Mucosa of rectum (tissue), 2 donors: Measurements from ENCODE around the gene EIF2D.
A peak's percentile ranks its signal among the peaks of the same experiment; 100 is the strongest.

Experiments used
- H3K27ac ChIP-seq, 2 donors: one replicate each; pipeline ENCODE4 v1.7.0; 2013; ENCODE audit warnings: inconsistent platforms in 2 of 2, low read depth in 2 of 2, low read length in 2 of 2
- H3K27me3 ChIP-seq, 2 donors: one replicate each; pipeline ENCODE4 v1.7.0; 2013; ENCODE audit warnings: low read length in 2 of 2; ENCODE audit not compliant: control insufficient read depth in 2 of 2, insufficient read depth in 2 of 2
- H3K36me3 ChIP-seq, 2 donors: one replicate each; pipeline ENCODE4 v1.7.0; 2013; ENCODE audit warnings: low read length in 2 of 2; ENCODE audit not compliant: control insufficient read depth in 2 of 2, insufficient read depth in 2 of 2
- H3K4me1 ChIP-seq, 2 donors: one replicate each; pipeline ENCODE4 v1.7.0; 2013; ENCODE audit warnings: low read length in 2 of 2, mild to moderate bottlenecking in 1 of 2; ENCODE audit not compliant: control insufficient read depth in 2 of 2, insufficient read depth in 2 of 2
- H3K4me3 ChIP-seq, 2 donors: one replicate each; pipeline ENCODE4 v1.7.0; 2013; ENCODE audit warnings: low read length in 2 of 2
- H3K9ac ChIP-seq, 2 donors: one replicate each; pipeline ENCODE4 v1.7.0; 2013; ENCODE audit warnings: low read length in 2 of 2, low read depth in 1 of 2, mild to moderate bottlenecking in 1 of 2
- H3K9me3 ChIP-seq, 2 donors: one replicate each; pipeline ENCODE4 v1.7.0; 2013; ENCODE audit warnings: low read length in 2 of 2; ENCODE audit not compliant: control insufficient read depth in 2 of 2
- donor health status: healthy.
- donor health status: Normal muscosa, but diverticular disease.

The EIF2D gene

DNA sequence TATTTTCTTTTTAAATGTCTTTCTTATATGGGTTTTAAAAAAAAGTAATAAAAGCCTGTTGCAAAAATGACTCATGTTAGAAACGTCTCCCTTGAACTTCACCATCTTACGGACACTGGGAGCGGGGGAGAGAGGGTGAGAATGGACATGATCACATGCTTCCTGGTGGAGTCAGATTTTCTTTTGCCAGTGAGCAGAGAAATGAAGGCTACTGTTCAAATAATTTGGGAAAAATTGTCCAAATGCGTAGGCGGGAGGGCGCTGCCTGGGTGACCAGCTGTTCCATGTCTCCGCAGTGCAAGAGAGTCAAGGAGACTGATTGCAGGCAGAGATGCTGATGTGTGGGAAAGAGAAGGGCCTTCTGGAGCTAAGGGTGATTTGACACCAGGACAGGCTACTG is 23.1 kb downstream of the EIF2D start:
- Histone ChIP-seq H3K27me3 (no peaks in the 10 kb centered on the region), H3K9me3 (no peaks in the 10 kb centered on the region), H3K9ac (no peak overlapping the region), H3K36me3 (peaks cover 62 to 64% of the 10 kb centered on the region in 2 donors), H3K4me1 (no peaks in the 10 kb centered on the region), H3K27ac (no peak overlapping the region), H3K4me3 (no peak overlapping the region)

GRCh38 chr1:206588492-206588891 is 23.8 kb downstream of the EIF2D start:
- Histone ChIP-seq H3K9me3 (no peaks in the 10 kb centered on the region), H3K27me3 (no peaks in the 10 kb centered on the region), H3K4me1 (peaks cover 0 to under 1% of the 10 kb centered on the region in 2 donors), H3K36me3 (peaks cover 60 to 62% of the 10 kb centered on the region in 2 donors), H3K9ac (no peak overlapping the region), H3K27ac (peak overlapping the region in 1 of 2 donors; percentile 5), H3K4me3 (no peak overlapping the region)

DNA sequence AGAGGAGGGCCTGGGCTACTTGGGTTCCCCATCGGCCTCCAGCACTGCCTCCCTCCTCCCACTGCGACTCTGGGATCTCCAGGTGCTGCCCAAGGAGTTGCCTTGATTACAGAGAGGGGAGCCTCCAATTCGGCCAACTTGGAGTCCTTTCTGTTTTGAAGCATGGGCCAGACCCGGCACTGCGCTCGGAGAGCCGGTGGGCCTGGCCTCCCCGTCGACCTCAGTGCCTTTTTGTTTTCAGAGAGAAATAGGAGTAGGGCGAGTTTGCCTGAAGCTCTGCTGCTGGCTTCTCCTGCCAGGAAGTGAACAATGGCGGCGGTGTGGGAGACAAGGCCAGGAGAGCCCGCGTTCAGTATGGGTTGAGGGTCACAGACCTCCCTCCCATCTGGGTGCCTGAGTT is 24.4 kb downstream of the EIF2D start:
- Histone ChIP-seq H3K27me3 (no peaks in the 10 kb centered on the region), H3K9me3 (no peaks in the 10 kb centered on the region), H3K4me3 (no peak overlapping the region), H3K4me1 (peaks cover 0 to 3% of the 10 kb centered on the region in 2 donors), H3K36me3 (peaks cover 57 to 58% of the 10 kb centered on the region in 2 donors), H3K9ac (no peak overlapping the region), H3K27ac (no peak overlapping the region)

- Histone ChIP-seq H3K4me1 (peaks cover 0 to 3% of the 10 kb centered on the region in 2 donors), H3K4me3 (no peak overlapping the region), H3K9ac (no peak overlapping the region), H3K27ac (no peak overlapping the region), H3K36me3 (peaks cover 49% of the 10 kb centered on the region in 2 donors), H3K9me3 (no peaks in the 10 kb centered on the region), H3K27me3 (no peaks in the 10 kb centered on the region)
These were observed 25.5 kb downstream of the EIF2D start for GRCh38 chr1:206586501-206587445.

DNA sequence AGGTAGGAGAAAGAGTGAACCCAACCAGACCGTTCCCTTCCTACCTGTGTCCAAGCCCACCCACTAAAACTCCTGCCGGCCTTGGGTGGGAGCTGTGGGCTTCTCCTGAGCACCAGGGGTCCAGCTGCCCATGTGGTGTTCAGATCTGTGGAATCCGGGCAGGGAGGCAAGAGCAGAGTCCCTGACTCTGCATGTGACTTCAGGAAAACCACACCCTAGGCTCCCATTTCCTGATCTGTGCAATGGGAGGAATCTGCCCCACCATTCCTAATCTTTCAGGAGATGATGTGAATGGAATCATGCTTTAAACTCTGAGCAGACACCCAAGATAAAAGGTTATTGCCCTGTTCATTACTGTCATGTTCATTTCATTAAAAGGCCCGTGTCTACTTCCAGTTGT is 27.6 kb downstream of the EIF2D start:
- Histone ChIP-seq H3K4me1 (peaks cover 0 to 13% of the 10 kb centered on the region in 2 donors), H3K27me3 (no peaks in the 10 kb centered on the region), H3K4me3 (no peak overlapping the region), H3K36me3 (peaks cover 39 to 46% of the 10 kb centered on the region in 2 donors), H3K27ac (no peak overlapping the region), H3K9ac (no peak overlapping the region), H3K9me3 (no peaks in the 10 kb centered on the region)

- Histone ChIP-seq H3K4me1 (peaks cover 0 to 14% of the 10 kb centered on the region in 2 donors), H3K4me3 (no peak overlapping the region), H3K27me3 (no peaks in the 10 kb centered on the region), H3K27ac (peak overlapping the region in 1 of 2 donors; percentile 13), H3K36me3 (peaks cover 37 to 46% of the 10 kb centered on the region in 2 donors), H3K9ac (no peak overlapping the region), H3K9me3 (no peaks in the 10 kb centered on the region)
These were observed 28.3 kb downstream of the EIF2D start for GRCh38 chr1:206583707-206584648.

DNA sequence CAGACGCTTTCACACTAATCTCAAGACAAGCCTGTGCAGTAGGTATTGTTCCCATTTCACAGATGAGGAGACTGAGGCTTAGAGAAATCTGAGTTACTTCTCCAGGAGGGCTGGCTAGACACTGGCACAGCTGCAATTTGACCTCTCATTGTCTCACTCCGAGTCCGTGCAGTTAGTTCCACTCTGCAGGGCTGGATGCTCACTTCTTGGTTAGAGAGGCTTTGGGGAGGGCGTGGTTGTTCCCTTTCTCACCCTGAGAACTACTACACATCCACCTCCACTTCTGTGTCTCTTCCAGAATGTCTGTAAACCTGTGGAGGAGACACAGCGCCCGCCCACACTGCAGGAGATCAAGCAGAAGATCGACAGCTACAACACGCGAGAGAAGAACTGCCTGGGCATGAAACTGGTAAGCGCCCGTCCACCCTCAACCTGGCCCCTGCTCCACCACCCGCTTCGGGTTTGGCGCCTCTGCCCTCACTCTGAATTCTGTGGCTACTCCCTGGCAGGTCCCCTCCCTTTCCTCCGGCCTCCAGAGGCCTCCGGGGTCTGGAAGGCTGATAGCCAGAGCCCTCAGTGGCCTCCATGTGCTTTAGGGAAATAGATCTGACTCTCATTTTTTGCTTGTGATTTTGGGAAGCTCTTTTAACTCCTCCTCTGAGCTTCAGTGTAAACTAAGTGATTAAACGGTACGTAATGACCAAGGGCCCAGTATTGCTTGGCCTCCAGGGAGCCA is 29.1 kb downstream of the EIF2D start:
- Histone ChIP-seq H3K4me3 (no peak overlapping the region), H3K4me1 (peaks cover 0 to 21% of the 10 kb centered on the region in 2 donors), H3K9me3 (no peaks in the 10 kb centered on the region), H3K27me3 (no peaks in the 10 kb centered on the region), H3K27ac (peak overlapping the region in 1 of 2 donors; percentile 13), H3K9ac (no peak overlapping the region), H3K36me3 (peaks cover 29 to 43% of the 10 kb centered on the region in 2 donors)

- H3K9me3 ChIP-seq = no peaks in the 10 kb centered on the region
- no peak overlapping the region for H3K4me3 ChIP-seq
- peaks cover 23 to 37% of the 10 kb centered on the region in 2 donors for H3K36me3 ChIP-seq
- peaks cover 0 to 23% of the 10 kb centered on the region in 2 donors for H3K4me1 ChIP-seq
- H3K9ac ChIP-seq = no peak overlapping the region
- no peaks in the 10 kb centered on the region for H3K27me3 ChIP-seq
- H3K27ac ChIP-seq = no peak overlapping the region
These were observed 29.7 kb downstream of the EIF2D start for GRCh38 chr1:206582537-206582936.

DNA sequence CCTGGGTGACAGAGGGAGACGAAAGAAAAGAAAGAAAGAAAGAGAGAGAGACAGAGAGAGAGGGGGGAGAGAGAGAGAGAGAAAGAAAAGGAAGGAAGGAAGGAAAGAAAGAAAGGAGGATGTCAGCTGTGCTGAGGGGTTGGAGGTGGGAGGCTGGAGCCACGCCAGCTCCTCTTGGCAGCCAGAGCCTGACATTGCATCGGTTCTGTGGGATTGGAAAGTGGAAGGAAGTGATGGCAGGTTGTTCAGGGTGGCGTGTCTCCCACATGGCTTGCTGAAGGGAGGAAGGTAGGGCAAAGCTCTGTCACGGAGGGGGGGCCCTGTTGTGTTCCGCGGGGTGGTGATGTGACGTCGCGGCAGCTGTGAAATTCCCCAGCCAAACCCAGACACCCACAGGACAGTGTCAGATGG is 30.7 kb downstream of the EIF2D start:
- Histone ChIP-seq H3K9ac (peak overlapping the region in 1 of 2 donors; percentile 31), H3K4me1 (peaks cover 0 to 25% of the 10 kb centered on the region in 2 donors), H3K36me3 (peaks cover 20 to 29% of the 10 kb centered on the region in 2 donors), H3K9me3 (no peaks in the 10 kb centered on the region), H3K4me3 (no peak overlapping the region), H3K27ac (peak overlapping the region in 1 of 2 donors; percentile 18), H3K27me3 (no peaks in the 10 kb centered on the region)
